Breast epithelium (tissue), 4 donors: ENCODE measurements around the gene FBXL19. TPM values are rescaled to one million over a fixed set of nuclear protein-coding genes. Genes with fewer than 3 reads are reported as not detected.

Experiments used
- DNase-seq, 2 donors: peaks; one replicate each; pipeline ENCODE4 v3.0.0-alpha.2; 2019; ENCODE audit warnings: low spot score in 2 of 2
- H3K27ac ChIP-seq, 2 donors: fragments of 200-600 bp; sonication (generic) in 1 of 2; one replicate each; pipeline ENCODE4 v1.5.1; 2016 to 2019; ENCODE audit warnings: mild to moderate bottlenecking in 1 of 2
- H3K27me3 ChIP-seq, 2 donors: fragments of 200-600 bp; sonication (generic) in 1 of 2; one replicate each; pipeline versions ENCODE4 v1.5.1 to v1.6.0; 2017 to 2019; ENCODE audit warnings: control low read depth in 1 of 2, mild to moderate bottlenecking in 1 of 2
- H3K36me3 ChIP-seq: fragments of 200-600 bp; one replicate; pipeline ENCODE4 v1.5.1; 2019
- H3K4me1 ChIP-seq, 2 donors: fragments of 200-600 bp; sonication (generic); one replicate each; pipeline ENCODE4 v1.5.1; 2016 to 2019; ENCODE audit warnings: control low read depth in 1 of 2
- H3K4me3 ChIP-seq, 3 donors: fragments of 200-600 bp; sonication (generic); 1 replicate in 2 of 3; 2 replicates in 1 of 3; pipeline ENCODE4 v1.5.1; 2016 to 2019; ENCODE audit warnings: mild to moderate bottlenecking in 3 of 3, moderate library complexity in 2 of 3
- H3K9me3 ChIP-seq, 2 donors: fragments of 200-600 bp; sonication (generic) in 1 of 2; one replicate each; pipeline ENCODE4 v1.5.1; 2016 to 2019; ENCODE audit warnings: control low read depth in 1 of 2
- CTCF ChIP-seq, 3 donors: fragments of 450-650 bp; IDR thresholded peaks; one replicate each; pipeline ENCODE4 v1.5.1; 2016 to 2017; ENCODE audit warnings: antibody characterized with exemption in 3 of 3, mild to moderate bottlenecking in 3 of 3, moderate library complexity in 3 of 3
- POLR2A ChIP-seq: fragments of 450-650 bp; IDR thresholded peaks from one replicate; pipeline ENCODE4 v1.6.1; 2016; ENCODE audit warnings: antibody characterized with exemption, mild to moderate bottlenecking, moderate library complexity
- POLR2AphosphoS5 ChIP-seq, 3 donors: sonication (generic); formaldehyde crosslinking; IDR thresholded peaks; one replicate each; pipeline ENCODE4 v1.6.1; 2017; ENCODE audit warnings: antibody characterized with exemption in 3 of 3
- intact Hi-C: fragments of 100-400 bp; cut with DNase I; formaldehyde crosslinking; loops from one replicate; pipeline ENCODE4 v1.15.1; 2023; ENCODE audit warnings: low total_unique reads
- total RNA-seq, 3 donors: library from RNA; depleted of rRNA; stranded (reverse); fragments of >200 nt; gene quantifications; one replicate each; pipeline ENCODE4 v1.1.0, GENCODE V29; 2016

The FBXL19 gene
- total RNA-seq, 3 donors from 2014 or later, result 4.5 to 12.7 (median 9.2) TPM

GRCh38 chr16:30896261-30896888, 27.0 kb upstream of the FBXL19 start, which contains the start of gene CTF1:
CTF1 (plus strand) TSS chr16:30896614; CDS start chr16:30896644, 30 bp downstream.
- H3K4me1 ChIP-seq, result peaks cover 0 to 6% of the 10 kb centered on the region in 2 donors
- peak; percentile 70 to 82 for DNase-seq
- no peaks in the 10 kb centered on the region for H3K27me3 ChIP-seq
- no peaks in the 10 kb centered on the region for H3K36me3 ChIP-seq
- TF ChIP-seq CTCF (IDR thresholded peaks at IDR 0.05), result no peak
- TF ChIP-seq POLR2AphosphoS5 (IDR thresholded peaks at IDR 0.05), result peak; percentile 54 to 78 (median 76)
- TF ChIP-seq POLR2A, result peak; percentile 45
- peak within 1 kb of the TSS; percentile 56 to 76 (median 73) for H3K4me3 ChIP-seq
- H3K9me3 ChIP-seq, result no peaks in the 10 kb centered on the region
- intact Hi-C loops, result no loop called here
- H3K27ac ChIP-seq, result peak within 1 kb of the TSS; percentile 98 to 99

- Histone ChIP-seq H3K27me3 (no peaks in the 10 kb centered on the region), H3K27ac (peak overlapping the region; percentile 98 to 99), H3K4me3 (peak overlapping the region; percentile 56 to 76 (median 73)), H3K9me3 (no peaks in the 10 kb centered on the region), H3K36me3 (no peaks in the 10 kb centered on the region), H3K4me1 (peaks cover 0 to 7% of the 10 kb centered on the region in 2 donors)
- TF ChIP-seq POLR2AphosphoS5 (IDR thresholded peaks at IDR 0.05), result peak in 1 of 3 donors; percentile 74
- TF ChIP-seq CTCF (IDR thresholded peaks at IDR 0.05), result no peak
- peak; percentile 88 to 90 for DNase-seq
- intact Hi-C loops, result no loop called here
Observed at GRCh38 chr16:30896889-30897733, 26.3 kb upstream of the FBXL19 start.

DNA sequence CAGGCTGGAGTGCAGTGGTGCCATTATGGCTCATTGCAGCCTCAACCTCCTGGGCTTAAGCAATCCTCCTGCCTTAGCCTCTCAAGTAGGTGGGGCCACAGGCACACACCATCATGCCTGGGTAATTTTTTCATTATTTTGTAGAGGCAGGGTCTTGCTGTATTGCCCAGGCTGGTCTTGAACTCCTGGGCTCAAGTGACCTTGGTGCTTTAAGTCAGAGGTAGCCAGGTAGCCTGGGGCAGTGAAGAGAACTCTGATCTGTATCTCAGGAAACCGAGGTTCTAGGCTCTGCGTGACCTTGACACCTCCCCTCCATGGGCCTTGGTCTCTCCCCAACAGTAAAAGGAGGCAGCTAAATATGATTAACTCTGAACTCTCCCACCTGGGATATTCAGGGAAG, 23.6 kb upstream of the FBXL19 start:
- intact Hi-C loops, result loop anchor here (10.0 kb wide), 1 partner anchor 55 kb away; no protein-coding TSS in a partner anchor
- no peak for DNase-seq

GRCh38 chr16:30900588-30900987, 22.8 kb upstream of the FBXL19 start:
- intact Hi-C loops, result loop anchor here (10.0 kb wide), 1 partner anchor 56 kb away; no protein-coding TSS in a partner anchor
- no peaks in the 10 kb centered on the region for H3K36me3 ChIP-seq
- peaks cover 4 to 7% of the 10 kb centered on the region in 2 donors for H3K4me1 ChIP-seq

More for the DNA sequence above, 23.6 kb upstream of the FBXL19 start:
- Histone ChIP-seq H3K27ac (no peak overlapping the region), H3K27me3 (no peaks in the 10 kb centered on the region), H3K9me3 (no peaks in the 10 kb centered on the region), H3K36me3 (no peaks in the 10 kb centered on the region), H3K4me3 (no peak overlapping the region), H3K4me1 (peaks cover 4 to 7% of the 10 kb centered on the region in 2 donors)
- TF ChIP-seq CTCF (IDR thresholded peaks at IDR 0.05), result no peak
- no peak for TF ChIP-seq POLR2AphosphoS5 (IDR thresholded peaks at IDR 0.05)
- no peak for TF ChIP-seq POLR2A

More at GRCh38 chr16:30900588-30900987, 22.8 kb upstream of the FBXL19 start:
- H3K4me3 ChIP-seq, result no peak overlapping the region
- H3K27me3 ChIP-seq, result no peaks in the 10 kb centered on the region
- no peak overlapping the region for H3K27ac ChIP-seq
- TF ChIP-seq CTCF (IDR thresholded peaks at IDR 0.05) (no peak), POLR2AphosphoS5 (IDR thresholded peaks at IDR 0.05) (no peak)
- DNase-seq, result no peak
- H3K9me3 ChIP-seq, result no peaks in the 10 kb centered on the region
